ENCODE data around the gene EMP2.
"Not testable (repeated sequence)": the region's sequence is repeated elsewhere in the genome, so short reads cannot be mapped to it uniquely, and the experiment has no call there.

EMP2 gene

GRCh38 chr16:10577305-10578202, 2.8 kb downstream of the EMP2 start:
- no peak for DNase-seq

GRCh38 chr16:10576390-10577304, 3.8 kb downstream of the EMP2 start:
- no peak for DNase-seq

- no peak for DNase-seq
These were observed 4.8 kb downstream of the EMP2 start for GRCh38 chr16:10575506-10576130.

- no peak for DNase-seq
These were observed 7.8 kb downstream of the EMP2 start for GRCh38 chr16:10572611-10573010.

GRCh38 chr16:10571354-10571753, 9.0 kb downstream of the EMP2 start:
- DNase-seq = no peak

- DNase-seq = no peak
These were observed 10.8 kb downstream of the EMP2 start for GRCh38 chr16:10569621-10570020.

- no peak for DNase-seq
These were observed 13.8 kb downstream of the EMP2 start for GRCh38 chr16:10566613-10567012.

GRCh38 chr16:10565167-10565566, 15.2 kb downstream of the EMP2 start:
- DNase-seq = no peak

GRCh38 chr16:10564591-10564990, 15.8 kb downstream of the EMP2 start:
- DNase-seq = no peak

GRCh38 chr16:10562361-10562899, 18.0 kb downstream of the EMP2 start:
- DNase-seq = no peak

- no peak for DNase-seq
These were observed 19.0 kb downstream of the EMP2 start for GRCh38 chr16:10561425-10561824.

- DNase-seq = no peak
These were observed 19.4 kb downstream of the EMP2 start for GRCh38 chr16:10561001-10561400.

GRCh38 chr16:10559792-10560191, 20.6 kb downstream of the EMP2 start:
- not testable (repeated sequence) for DNase-seq

- no peak for DNase-seq
These were observed 21.4 kb downstream of the EMP2 start for GRCh38 chr16:10558746-10559641.

GRCh38 chr16:10558305-10558704, 22.1 kb downstream of the EMP2 start:
- DNase-seq = no peak

GRCh38 chr16:10557750-10558149, 22.6 kb downstream of the EMP2 start:
- no peak for DNase-seq

- no peak for DNase-seq
These were observed 24.2 kb downstream of the EMP2 start for GRCh38 chr16:10556236-10556635.

- DNase-seq = no peak
These were observed 25.8 kb downstream of the EMP2 start for GRCh38 chr16:10554569-10554968.

- no peak for DNase-seq
These were observed 27.4 kb downstream of the EMP2 start for GRCh38 chr16:10552998-10553491.

GRCh38 chr16:10552281-10552680, 28.1 kb downstream of the EMP2 start:
- DNase-seq = no peak

GRCh38 chr16:10551881-10552280, 28.5 kb downstream of the EMP2 start:
- no peak for DNase-seq

GRCh38 chr16:10548404-10548803, 32.0 kb downstream of the EMP2 start:
- DNase-seq = no peak
